Panc1 (cell line): Measurements from ENCODE around the gene AGAP1. TPM values are rescaled to one million over a fixed set of nuclear protein-coding genes. Genes with fewer than 3 reads are reported as not detected.

Experiments
- ATAC-seq: fragments of 200-7000 bp; cut with Tn5 transposase; 2 replicates; pipeline ENCODE4 v1.9.1; 2020; ENCODE audit warnings: mild to moderate bottlenecking, moderate library complexity
- BruUV-seq: library from RNA; stranded (reverse); fragments of 400-500 nt; replicated peaks from 2 replicates; lab custom pipeline; 2021; lab: Mats Ljungman, UMichigan
- CTCF ChIA-PET: fragments of 300-600 bp; sonication (Branson Sonifier 250); formaldehyde crosslinking; loops from one replicate; lab custom pipeline; 2022; ENCODE audit warnings: antibody characterized with exemption; lab: Charles Lee
- POLR2A ChIA-PET: fragments of 300-600 bp; sonication (Branson Sonifier 250); formaldehyde crosslinking; loops from one replicate; lab custom pipeline; 2022; ENCODE audit warnings: antibody characterized with exemption; lab: Charles Lee
- DNase-seq: peaks from one replicate; pipeline ENCODE4 v3.0.0-alpha.2; 2010; ENCODE audit warnings: low read depth, low spot score
- H3K27ac ChIP-seq: 2 replicates; pipeline ENCODE4 v1.5.1; 2011; ENCODE audit warnings: mild to moderate bottlenecking, low read length, inconsistent platforms
- H3K27me3 ChIP-seq: fragments of 200-500 bp; sonication (Bioruptor generic); 2 replicates; pipeline ENCODE4 v1.6.0; 2014; ENCODE audit warnings: low read length, inconsistent platforms; ENCODE audit not compliant: control insufficient read depth, insufficient read depth
- H3K36me3 ChIP-seq: fragments of 200-500 bp; sonication (Bioruptor generic); 2 replicates; pipeline ENCODE4 v1.5.1; 2014; ENCODE audit warnings: inconsistent platforms, mild to moderate bottlenecking, low read length, moderate library complexity; ENCODE audit not compliant: control insufficient read depth, insufficient read depth
- H3K4me1 ChIP-seq: 2 replicates; pipeline ENCODE4 v1.5.1; 2011; ENCODE audit warnings: inconsistent platforms, mild to moderate bottlenecking, low read length, moderate library complexity; ENCODE audit not compliant: control insufficient read depth, insufficient read depth
- H3K4me3 ChIP-seq, 2 experiments: 2 replicates each; pipeline ENCODE4 v1.5.1; 2011 to 2012; ENCODE audit warnings: low read depth in 2 of 2, low read length in 2 of 2, mild to moderate bottlenecking in 2 of 2, inconsistent platforms in 1 of 2, moderate library complexity in 1 of 2
- H3K9me3 ChIP-seq: fragments of 200-500 bp; sonication (Bioruptor generic); 2 replicates; pipeline ENCODE4 v1.5.1; 2014; ENCODE audit warnings: low read depth, mild to moderate bottlenecking, inconsistent platforms, low read length, moderate library complexity; ENCODE audit not compliant: control insufficient read depth, insufficient read depth
- CTCF ChIP-seq: fragments of 450-650 bp; IDR thresholded peaks from 2 replicates; pipeline ENCODE4 v1.5.1; 2017; ENCODE audit warnings: mild to moderate bottlenecking
- POLR2AphosphoS5 ChIP-seq: IDR thresholded peaks from 2 replicates; pipeline ENCODE4 v1.6.1; 2012; ENCODE audit warnings: mild to moderate bottlenecking, low read depth, low read length, moderate library complexity
- REST ChIP-seq, 2 experiments: IDR thresholded peaks; 2 replicates each; pipeline ENCODE4 v1.6.1; 2011 to 2012; ENCODE audit warnings: low read depth in 2 of 2, control low read depth in 1 of 2, low read length in 1 of 2, mild to moderate bottlenecking in 1 of 2, moderate library complexity in 1 of 2; ENCODE audit not compliant: insufficient read depth in 1 of 2
- SIN3A ChIP-seq: IDR thresholded peaks from 2 replicates; pipeline ENCODE4 v1.6.1; 2012; ENCODE audit warnings: low read depth, mild to moderate bottlenecking, low read length, moderate library complexity, borderline replicate concordance; ENCODE audit not compliant: insufficient read depth
- TCF7L2 ChIP-seq: IDR thresholded peaks from 2 replicates; pipeline ENCODE4 v1.6.1; 2011; ENCODE audit warnings: mild to moderate bottlenecking, low read depth, low read length, inconsistent platforms
- in situ Hi-C: cut with HindIII; loops from 2 replicates; pipeline ENCODE4 v1.10.0; 2016; ENCODE audit warnings: low sequenced_read_pairs, low pct_unique_long_range_greater_than_20kb
- intact Hi-C: fragments of 100-400 bp; cut with micrococcal nuclease; formaldehyde crosslinking; loops from one replicate; pipeline ENCODE4 v1.10.0; 2022; ENCODE audit not compliant: unreplicated experiment
- total RNA-seq: library from RNA; stranded (reverse); gene quantifications from one replicate; pipeline ENCODE4 v1.2.1, GENCODE V29; 2021; ENCODE audit not compliant: unreplicated experiment

The AGAP1 gene
- total RNA-seq, 1 experiment from 2014 or later, result 38.9 TPM

GRCh38 chr2:235552671-235553070, 58.8 kb downstream of the AGAP1 start:
- no TSS peak for BruUV-seq
- ATAC-seq (no peak), DNase-seq (no peak)
- no peak overlapping the region for H3K27ac ChIP-seq
- H3K9me3 ChIP-seq, result no peaks in the 10 kb centered on the region
- no peaks in the 10 kb centered on the region for H3K27me3 ChIP-seq
- POLR2A ChIA-PET, result no interaction called here
- H3K4me1 ChIP-seq, result peaks cover 10% of the 10 kb centered on the region
- TF ChIP-seq POLR2AphosphoS5, result no peak
- TF ChIP-seq TCF7L2, result no peak
- no peak for TF ChIP-seq CTCF
- CTCF ChIA-PET, result interaction anchor here (0.7 to 1.3 kb wide), 2 partner anchors 41 to 77 kb away, joined by 3 to 5 read pairs; no protein-coding TSS in a partner anchor
- no peak overlapping the region for H3K4me3 ChIP-seq
- intact Hi-C loops (no loop called here), in situ Hi-C loops (no loop called here)
- H3K36me3 ChIP-seq, result no peaks in the 10 kb centered on the region

- CTCF ChIA-PET, result no interaction called here
- POLR2A ChIA-PET, result no interaction called here
- intact Hi-C loops, result no loop called here
- BruUV-seq, result no TSS peak
- no peaks in the 10 kb centered on the region for H3K9me3 ChIP-seq
- in situ Hi-C loops, result no loop called here
- no peak for ATAC-seq
- DNase-seq, result no peak
- H3K27ac ChIP-seq, result no peak overlapping the region
- H3K36me3 ChIP-seq, result no peaks in the 10 kb centered on the region
- H3K27me3 ChIP-seq, result no peaks in the 10 kb centered on the region
- H3K4me3 ChIP-seq, result no peak overlapping the region
- TF ChIP-seq SIN3A (no peak), CTCF (no peak), TCF7L2 (no peak), POLR2AphosphoS5 (no peak), REST (IDR thresholded peaks at IDR 0.05; ENCODE audit: insufficient read depth in 1 of 2, low read depth in 2 of 2, low read length in 1 of 2) (no peak)
- peaks cover 10% of the 10 kb centered on the region for H3K4me1 ChIP-seq
Measured at GRCh38 chr2:235553291-235553690, 59.4 kb downstream of the AGAP1 start.
